PC-9 (cell line): ENCODE data around the gene TAS2R16. TPM values are rescaled to one million over a fixed set of nuclear protein-coding genes. Genes with fewer than 3 reads are reported as not detected.
A peak's percentile ranks its signal among the peaks of the same experiment; 100 is the strongest.

Source experiments
- BruUV-seq: library from RNA; stranded (reverse); fragments of 400-500 nt; replicated peaks from 2 replicates; lab custom pipeline; 2021; lab: Mats Ljungman, UMichigan
- CTCF ChIA-PET: fragments of 300-600 bp; sonication (Branson Sonifier 250); formaldehyde crosslinking; loops from one replicate; lab custom pipeline; 2022; ENCODE audit warnings: antibody characterized with exemption; lab: Charles Lee
- POLR2A ChIA-PET: fragments of 300-600 bp; sonication (Branson Sonifier 250); formaldehyde crosslinking; loops from one replicate; lab custom pipeline; 2022; ENCODE audit warnings: antibody characterized with exemption; ENCODE audit not compliant: unreplicated experiment; lab: Charles Lee
- DNase-seq, 2 experiments: peaks; one replicate each; pipeline versions ENCODE4 v3.0.0 to v3.0.0-alpha.2; 2015 to 2022; ENCODE audit warnings: mixed read lengths in 1 of 2
- H2AFZ ChIP-seq: fragments of 200-600 bp; sonication (generic); 2 replicates; pipeline ENCODE4 v1.8.1; 2017; ENCODE audit warnings: antibody characterized with exemption
- H3F3A ChIP-seq: fragments of 200-600 bp; sonication (generic); 2 replicates; pipeline ENCODE4 v1.8.1; 2017; ENCODE audit warnings: antibody characterized with exemption, mild to moderate bottlenecking, low read depth; ENCODE audit not compliant: insufficient read depth
- H3K27ac ChIP-seq: fragments of 200-600 bp; sonication (generic); 2 replicates; pipeline ENCODE4 v1.6.1; 2016; ENCODE audit warnings: mixed run types
- H3K27me3 ChIP-seq: fragments of 200-600 bp; sonication (generic); 2 replicates; pipeline ENCODE4 v1.6.1; 2016; ENCODE audit warnings: low read depth, mixed run types; ENCODE audit not compliant: insufficient read depth
- H3K36me3 ChIP-seq: fragments of 200-600 bp; sonication (generic); 2 replicates; pipeline ENCODE4 v1.6.1; 2016; ENCODE audit warnings: low read depth, mixed run types
- H3K4me1 ChIP-seq: fragments of 200-600 bp; sonication (generic); replicated peaks from 2 replicates; pipeline ENCODE4 v1.6.1; 2016; ENCODE audit warnings: mixed run types; ENCODE audit not compliant: insufficient read depth
- H3K4me2 ChIP-seq: fragments of 200-600 bp; sonication (generic); 2 replicates; pipeline ENCODE4 v1.6.1; 2017; ENCODE audit warnings: mixed run types
- H3K4me3 ChIP-seq: fragments of 200-600 bp; sonication (generic); 2 replicates; pipeline ENCODE4 v1.6.1; 2016; ENCODE audit warnings: mixed run types
- H3K79me2 ChIP-seq: fragments of 200-600 bp; sonication (generic); 2 replicates; pipeline ENCODE4 v1.6.1; 2017; ENCODE audit warnings: low read depth, mixed run types
- H3K9me2 ChIP-seq: fragments of 200-600 bp; sonication (generic); 2 replicates; pipeline ENCODE4 v1.8.1; 2017; ENCODE audit warnings: mild to moderate bottlenecking; ENCODE audit not compliant: insufficient read depth
- H3K9me3 ChIP-seq: fragments of 200-600 bp; sonication (generic); 2 replicates; pipeline ENCODE4 v1.8.1; 2016; ENCODE audit warnings: low read depth; ENCODE audit not compliant: insufficient read depth
- H4K20me1 ChIP-seq: fragments of 200-600 bp; sonication (generic); 2 replicates; pipeline ENCODE4 v1.8.1; 2017; ENCODE audit not compliant: insufficient read depth
- EZH2 ChIP-seq: fragments of 200-600 bp; sonication (generic); IDR thresholded peaks from 2 replicates; pipeline ENCODE4 v1.8.0; 2017; ENCODE audit warnings: antibody characterized with exemption, low read depth
- intact Hi-C: fragments of 100-400 bp; cut with micrococcal nuclease; formaldehyde crosslinking; loops from one replicate; pipeline ENCODE4 v1.10.0; 2022; ENCODE audit not compliant: unreplicated experiment
- total RNA-seq: library from RNA; stranded (reverse); gene quantifications from 2 replicates; pipeline ENCODE4 v1.2.3, GENCODE V29; 2021
- TF ChIP-seq, protein P1 (sequence below): fragments of 200-600 bp; sonication (generic); conservative IDR thresholded peaks from 2 replicates; pipeline ENCODE4 v1.6.1; 2017; ENCODE audit warnings: mixed run types, antibody characterized with exemption, mild to moderate bottlenecking, moderate library complexity

Gene TAS2R16
- total RNA-seq, 1 experiment from 2014 or later = not detected

DNA sequence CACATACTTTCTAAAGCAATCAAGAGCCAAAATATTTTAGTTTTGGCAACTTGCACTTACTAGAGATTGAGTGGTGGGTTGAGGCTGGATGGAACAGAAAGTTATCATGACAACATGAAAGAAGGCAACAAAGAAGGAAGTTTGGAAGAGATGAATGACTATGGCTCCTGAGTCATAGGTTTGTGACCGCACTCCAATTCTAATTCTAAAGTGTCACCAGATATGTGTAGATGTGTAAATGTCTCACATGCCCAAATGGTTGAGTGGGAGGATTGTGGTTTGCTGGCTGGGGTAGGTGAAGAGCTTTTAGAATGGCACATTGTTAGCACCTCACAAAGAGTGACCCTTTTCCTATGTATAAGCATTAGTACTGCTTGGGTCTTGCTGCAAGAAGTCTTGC lies 20.2 kb downstream of the TAS2R16 start:
- Histone ChIP-seq H3K79me2 (no peaks in the 10 kb centered on the region), H3K4me3 (no peak overlapping the region), H3K9me3 (no peaks in the 10 kb centered on the region), H4K20me1 (no peaks in the 10 kb centered on the region), H3K36me3 (no peaks in the 10 kb centered on the region), H3F3A (no peaks in the 10 kb centered on the region), H3K4me1 (no peaks in the 10 kb centered on the region), H2AFZ (no peak overlapping the region), H3K9me2 (no peaks in the 10 kb centered on the region), H3K27me3 (no peaks in the 10 kb centered on the region), H3K4me2 (no peak overlapping the region), H3K27ac (no peak overlapping the region)
- ChIA-PET POLR2A (interaction anchor here (0.7 kb wide), 1 partner anchor 737 kb away, joined by 3 read pairs; no protein-coding TSS in a partner anchor), CTCF (no interaction called here)
- intact Hi-C loops = no loop called here
- no TSS peak for BruUV-seq
- TF ChIP-seq, protein P1, sequence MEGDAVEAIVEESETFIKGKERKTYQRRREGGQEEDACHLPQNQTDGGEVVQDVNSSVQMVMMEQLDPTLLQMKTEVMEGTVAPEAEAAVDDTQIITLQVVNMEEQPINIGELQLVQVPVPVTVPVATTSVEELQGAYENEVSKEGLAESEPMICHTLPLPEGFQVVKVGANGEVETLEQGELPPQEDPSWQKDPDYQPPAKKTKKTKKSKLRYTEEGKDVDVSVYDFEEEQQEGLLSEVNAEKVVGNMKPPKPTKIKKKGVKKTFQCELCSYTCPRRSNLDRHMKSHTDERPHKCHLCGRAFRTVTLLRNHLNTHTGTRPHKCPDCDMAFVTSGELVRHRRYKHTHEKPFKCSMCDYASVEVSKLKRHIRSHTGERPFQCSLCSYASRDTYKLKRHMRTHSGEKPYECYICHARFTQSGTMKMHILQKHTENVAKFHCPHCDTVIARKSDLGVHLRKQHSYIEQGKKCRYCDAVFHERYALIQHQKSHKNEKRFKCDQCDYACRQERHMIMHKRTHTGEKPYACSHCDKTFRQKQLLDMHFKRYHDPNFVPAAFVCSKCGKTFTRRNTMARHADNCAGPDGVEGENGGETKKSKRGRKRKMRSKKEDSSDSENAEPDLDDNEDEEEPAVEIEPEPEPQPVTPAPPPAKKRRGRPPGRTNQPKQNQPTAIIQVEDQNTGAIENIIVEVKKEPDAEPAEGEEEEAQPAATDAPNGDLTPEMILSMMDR = no peak
- TF ChIP-seq EZH2 = no peak
- DNase-seq = peak in 1 of 2 experiments; percentile 12

DNA sequence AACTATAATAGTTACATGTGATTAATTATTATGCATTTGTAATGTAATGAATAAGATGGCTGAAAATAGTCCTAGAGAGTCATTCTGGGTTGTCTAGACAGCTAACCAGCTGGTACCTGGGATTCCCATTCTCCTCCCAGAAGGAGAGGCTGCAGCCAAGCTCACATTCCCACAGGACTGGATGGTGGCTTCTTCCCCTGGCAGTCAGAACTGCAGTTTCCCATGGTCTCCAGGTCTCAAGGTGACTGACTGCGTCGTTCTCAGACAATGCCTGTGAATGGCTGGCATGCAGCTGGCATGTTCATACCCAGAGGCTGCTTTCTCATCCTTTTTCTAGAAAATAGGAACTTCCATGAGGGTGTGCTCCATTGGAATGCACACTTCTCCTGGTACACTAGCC lies 21.3 kb downstream of the TAS2R16 start:
- no peak for DNase-seq
- no TSS peak for BruUV-seq
- Histone ChIP-seq H3K4me2 (no peak overlapping the region), H3K4me1 (no peaks in the 10 kb centered on the region), H3K27ac (no peak overlapping the region), H3K9me3 (no peaks in the 10 kb centered on the region), H3F3A (no peaks in the 10 kb centered on the region), H4K20me1 (no peaks in the 10 kb centered on the region), H2AFZ (no peak overlapping the region), H3K9me2 (no peaks in the 10 kb centered on the region), H3K4me3 (no peak overlapping the region), H3K36me3 (no peaks in the 10 kb centered on the region), H3K27me3 (no peaks in the 10 kb centered on the region), H3K79me2 (no peaks in the 10 kb centered on the region)
- ChIA-PET POLR2A (no interaction called here), CTCF (no interaction called here)
- intact Hi-C loops = no loop called here
- TF ChIP-seq EZH2 = no peak
- TF ChIP-seq, protein P1 = no peak

DNA sequence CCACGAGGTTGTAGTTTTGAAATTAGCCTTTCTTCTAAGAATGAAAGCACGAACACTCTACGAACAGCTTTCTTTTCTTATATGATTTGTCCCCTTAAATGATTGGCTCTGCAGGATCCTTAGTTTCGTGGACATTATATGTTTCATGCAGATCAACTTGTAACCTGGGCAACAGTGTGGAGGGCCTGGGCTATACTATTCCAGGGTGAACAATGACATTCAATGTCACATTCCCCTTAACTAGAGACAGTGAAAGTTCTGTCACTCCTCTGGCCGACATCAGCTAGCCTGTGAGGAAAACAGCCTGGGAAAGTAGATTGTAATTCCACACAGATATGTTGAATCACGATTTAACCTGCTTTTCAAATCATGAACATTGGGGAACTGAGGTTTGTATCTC lies 23.4 kb downstream of the TAS2R16 start:
- H3K4me1 ChIP-seq = no peaks in the 10 kb centered on the region
- H3K4me2 ChIP-seq = no peak overlapping the region
- H3K27ac ChIP-seq = no peak overlapping the region
- H4K20me1 ChIP-seq = no peaks in the 10 kb centered on the region
- H3F3A ChIP-seq = no peaks in the 10 kb centered on the region
- H3K4me3 ChIP-seq = no peak overlapping the region
- intact Hi-C loops = no loop called here
- POLR2A ChIA-PET = no interaction called here
- CTCF ChIA-PET = no interaction called here
- no peak for DNase-seq
- peak overlapping the region; percentile 58; the same call in 1 of the 2 replicates for H2AFZ ChIP-seq
- no peaks in the 10 kb centered on the region for H3K79me2 ChIP-seq
- TF ChIP-seq, protein P1 = no peak
- no peak for TF ChIP-seq EZH2
- no peaks in the 10 kb centered on the region for H3K9me2 ChIP-seq
- no TSS peak for BruUV-seq
- no peaks in the 10 kb centered on the region for H3K36me3 ChIP-seq
- no peaks in the 10 kb centered on the region for H3K9me3 ChIP-seq
- H3K27me3 ChIP-seq = no peaks in the 10 kb centered on the region
